Caco-2 (cell line): ENCODE measurements around the gene MRPL43. TPM values are rescaled to one million over a fixed set of nuclear protein-coding genes. Genes with fewer than 3 reads are reported as not detected.
A peak's percentile ranks its signal among the peaks of the same experiment; 100 is the strongest.

Experiments
- BruUV-seq: library from RNA; stranded (reverse); fragments of 400-500 nt; replicated peaks from 2 replicates; lab custom pipeline; 2021; lab: Mats Ljungman, UMichigan
- CTCF ChIA-PET: fragments of 300-600 bp; sonication (Branson Sonifier 250); formaldehyde crosslinking; loops from one replicate; lab custom pipeline; 2022; ENCODE audit warnings: antibody characterized with exemption; lab: Charles Lee
- POLR2A ChIA-PET: fragments of 300-600 bp; sonication (Branson Sonifier 250); formaldehyde crosslinking; loops from one replicate; lab custom pipeline; 2022; ENCODE audit warnings: antibody characterized with exemption; lab: Charles Lee
- DNase-seq, 2 experiments: peaks; one replicate each; pipeline versions ENCODE4 v3.0.0 to v3.0.0-alpha.2; 2020 to 2022
- H3K27me3 ChIP-seq: replicated peaks from 2 replicates; pipeline ENCODE4 v1.6.0; 2011; ENCODE audit warnings: low read length; ENCODE audit not compliant: control insufficient read depth, insufficient read depth
- H3K36me3 ChIP-seq: 2 replicates; pipeline ENCODE4 v1.5.1; 2011; ENCODE audit warnings: low read length; ENCODE audit not compliant: control insufficient read depth, insufficient read depth
- H3K4me1 ChIP-seq: fragments of 250-450 bp; sonication (Bioruptor Pico); 2 replicates; pipeline ENCODE4 v1.5.1; 2020; ENCODE audit warnings: mild to moderate bottlenecking
- H3K4me3 ChIP-seq: 2 replicates; pipeline ENCODE4 v1.5.1; 2011; ENCODE audit warnings: low read depth, mild to moderate bottlenecking, control low read depth, low read length
- H3K9me3 ChIP-seq: fragments of 250-450 bp; sonication (Bioruptor Pico); 2 replicates; pipeline ENCODE4 v1.5.1; 2020; ENCODE audit warnings: mild to moderate bottlenecking, moderate library complexity
- H3K27ac Mint-ChIP-seq: one replicate; pipeline ENCODE4 v1.8.0; 2022; ENCODE audit warnings: mixed read lengths; ENCODE audit not compliant: unreplicated experiment
- H3K27me3 Mint-ChIP-seq: one replicate; pipeline ENCODE4 v1.8.0; 2022; ENCODE audit warnings: mixed read lengths; ENCODE audit not compliant: insufficient read depth, unreplicated experiment
- H3K36me3 Mint-ChIP-seq: one replicate; pipeline ENCODE4 v1.8.0; 2022; ENCODE audit warnings: mild to moderate bottlenecking, mixed read lengths; ENCODE audit not compliant: insufficient read depth, unreplicated experiment
- H3K4me1 Mint-ChIP-seq: one replicate; pipeline ENCODE4 v1.8.0; 2022; ENCODE audit warnings: low read depth, mixed read lengths; ENCODE audit not compliant: unreplicated experiment
- H3K4me3 Mint-ChIP-seq: one replicate; pipeline ENCODE4 v1.8.0; 2022; ENCODE audit warnings: mild to moderate bottlenecking, moderate library complexity, mixed read lengths; ENCODE audit not compliant: unreplicated experiment
- H3K9me3 Mint-ChIP-seq: one replicate; pipeline ENCODE4 v1.8.0; 2022; ENCODE audit warnings: mixed read lengths; ENCODE audit not compliant: unreplicated experiment
- intact Hi-C: fragments of 100-400 bp; cut with micrococcal nuclease; formaldehyde crosslinking; loops from one replicate; pipeline ENCODE4 v1.10.0; 2022; ENCODE audit not compliant: unreplicated experiment
- total RNA-seq: library from RNA; stranded (reverse); gene quantifications from 2 replicates; pipeline ENCODE4 v1.2.3, GENCODE V29; 2022
- TF ChIP-seq, protein P1 (sequence below), 2 experiments: fragments of 200-600 bp in 1 of 2; IDR thresholded peaks; 1 replicate in 1 of 2; 2 replicates in 1 of 2; pipeline versions ENCODE4 v1.5.1 to v1.8.0; 2011 to 2022; ENCODE audit warnings: antibody characterized with exemption in 1 of 2, control low read depth in 1 of 2, inconsistent platforms in 1 of 2, low read depth in 1 of 2, low read length in 1 of 2, mild to moderate bottlenecking in 1 of 2, moderate library complexity in 1 of 2; ENCODE audit not compliant: insufficient read depth in 1 of 2, severe bottlenecking in 1 of 2, unreplicated experiment in 1 of 2

Gene MRPL43
- total RNA-seq, 1 experiment from 2014 or later, result 82.1 TPM

DNA sequence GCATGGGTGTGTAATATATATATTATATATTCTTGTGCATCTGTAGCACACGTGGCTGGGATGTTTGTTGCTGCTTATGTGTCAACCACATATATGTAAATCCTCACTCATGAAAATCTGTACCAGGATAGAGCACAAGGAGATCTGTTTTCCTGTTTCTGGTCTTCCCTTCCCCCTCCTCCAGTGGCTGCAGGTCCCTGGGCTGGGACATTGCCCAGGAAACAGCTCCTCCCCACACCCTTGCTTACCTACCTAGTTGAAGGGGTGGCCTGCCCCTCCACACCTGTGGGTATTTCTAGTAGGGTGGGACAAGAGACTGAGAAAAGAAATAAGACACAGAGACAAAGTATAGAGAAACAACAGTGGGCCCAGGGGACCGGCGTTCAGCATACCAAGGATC lies 46.0 kb upstream of the MRPL43 start:
- H3K27me3 Mint-ChIP-seq, result no peaks in the 10 kb centered on the region
- H3K4me1 Mint-ChIP-seq, result peaks cover 17% of the 10 kb centered on the region

DNA sequence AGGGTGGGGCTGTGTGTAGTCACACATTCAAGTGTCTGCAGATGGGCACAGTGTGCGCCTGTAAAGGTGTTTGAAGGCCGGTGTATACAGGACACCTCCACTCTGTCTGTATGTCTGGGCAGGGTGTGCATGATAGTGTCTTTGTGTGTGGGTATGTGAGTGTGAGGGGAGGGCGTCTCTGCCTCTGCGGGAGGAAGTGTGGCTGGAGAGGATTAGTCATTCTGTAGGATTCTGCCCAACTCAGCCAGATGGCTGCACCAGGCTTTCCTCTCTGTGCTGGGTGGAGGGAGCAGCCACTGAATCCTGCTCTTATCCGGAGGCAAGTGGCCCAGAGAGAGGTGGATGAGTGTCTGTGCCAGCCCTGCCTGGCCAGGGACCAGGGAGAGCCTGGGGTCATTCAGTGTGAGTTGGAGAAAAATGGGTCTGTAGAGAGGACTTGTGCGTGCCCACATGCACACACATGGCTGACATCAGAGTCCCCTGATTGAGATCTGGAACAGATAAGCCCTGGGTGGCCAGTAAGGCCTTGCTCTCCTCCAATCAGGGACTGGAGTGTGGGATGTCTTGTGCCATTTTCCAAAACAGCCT lies 45.4 kb upstream of the MRPL43 start:
- TF ChIP-seq, protein P1, sequence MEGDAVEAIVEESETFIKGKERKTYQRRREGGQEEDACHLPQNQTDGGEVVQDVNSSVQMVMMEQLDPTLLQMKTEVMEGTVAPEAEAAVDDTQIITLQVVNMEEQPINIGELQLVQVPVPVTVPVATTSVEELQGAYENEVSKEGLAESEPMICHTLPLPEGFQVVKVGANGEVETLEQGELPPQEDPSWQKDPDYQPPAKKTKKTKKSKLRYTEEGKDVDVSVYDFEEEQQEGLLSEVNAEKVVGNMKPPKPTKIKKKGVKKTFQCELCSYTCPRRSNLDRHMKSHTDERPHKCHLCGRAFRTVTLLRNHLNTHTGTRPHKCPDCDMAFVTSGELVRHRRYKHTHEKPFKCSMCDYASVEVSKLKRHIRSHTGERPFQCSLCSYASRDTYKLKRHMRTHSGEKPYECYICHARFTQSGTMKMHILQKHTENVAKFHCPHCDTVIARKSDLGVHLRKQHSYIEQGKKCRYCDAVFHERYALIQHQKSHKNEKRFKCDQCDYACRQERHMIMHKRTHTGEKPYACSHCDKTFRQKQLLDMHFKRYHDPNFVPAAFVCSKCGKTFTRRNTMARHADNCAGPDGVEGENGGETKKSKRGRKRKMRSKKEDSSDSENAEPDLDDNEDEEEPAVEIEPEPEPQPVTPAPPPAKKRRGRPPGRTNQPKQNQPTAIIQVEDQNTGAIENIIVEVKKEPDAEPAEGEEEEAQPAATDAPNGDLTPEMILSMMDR (IDR thresholded peaks at IDR 0.05; ENCODE audit: insufficient read depth in 1 of 2, low read depth in 1 of 2, low read length in 1 of 2, severe bottlenecking in 1 of 2, unreplicated experiment in 1 of 2), result no peak
- intact Hi-C loops, result loop anchor here (1.0 to 5.0 kb wide), 2 partner anchors 9 to 35 kb away; no protein-coding TSS in a partner anchor
- H3K4me3 Mint-ChIP-seq, result peak overlapping the region; percentile 80
- Histone ChIP-seq H3K36me3 (no peaks in the 10 kb centered on the region), H3K4me3 (peak overlapping the region; percentile 76), H3K4me1 (peaks cover 30% of the 10 kb centered on the region), H3K27me3 (no peaks in the 10 kb centered on the region), H3K9me3 (no peaks in the 10 kb centered on the region)
- no peaks in the 10 kb centered on the region for H3K27me3 Mint-ChIP-seq
- no peaks in the 10 kb centered on the region for H3K9me3 Mint-ChIP-seq
- H3K36me3 Mint-ChIP-seq, result peaks cover 16% of the 10 kb centered on the region
- BruUV-seq, result no TSS peak
- H3K4me1 Mint-ChIP-seq, result peaks cover 17% of the 10 kb centered on the region
- DNase-seq, result no peak
- ChIA-PET POLR2A (interaction anchor here (0.7 to 2.2 kb wide), 2 partner anchors 10 to 27 kb away, joined by 7 to 15 read pairs; no protein-coding TSS in a partner anchor), CTCF (interaction anchor here (0.6 to 2.8 kb wide), 8 partner anchors 14 to 160 kb away, joined by 3 to 23 read pairs (median 8); partner anchors contain the start of gene KAZALD1)
- peak overlapping the region; percentile 93 for H3K27ac Mint-ChIP-seq

More for the DNA sequence above, 46.0 kb upstream of the MRPL43 start:
- peak overlapping the region; percentile 93 for H3K27ac Mint-ChIP-seq
- TF ChIP-seq, protein P1 (IDR thresholded peaks at IDR 0.05; ENCODE audit: insufficient read depth in 1 of 2, low read depth in 1 of 2, low read length in 1 of 2, severe bottlenecking in 1 of 2, unreplicated experiment in 1 of 2), result no peak
- Histone ChIP-seq H3K9me3 (no peaks in the 10 kb centered on the region), H3K4me3 (peak overlapping the region; percentile 76), H3K27me3 (no peaks in the 10 kb centered on the region), H3K4me1 (peaks cover 30% of the 10 kb centered on the region), H3K36me3 (no peaks in the 10 kb centered on the region)
- no TSS peak for BruUV-seq
- POLR2A ChIA-PET, result no interaction called here
- CTCF ChIA-PET, result interaction anchor here (2.7 kb wide), 1 partner anchor 28 kb away, joined by 16 read pairs; the partner anchor contains the start of gene KAZALD1
- intact Hi-C loops, result loop anchor here (5.0 kb wide), 1 partner anchor 34 kb away; no protein-coding TSS in a partner anchor
- H3K9me3 Mint-ChIP-seq, result no peaks in the 10 kb centered on the region
- no peak for DNase-seq
- H3K36me3 Mint-ChIP-seq, result peaks cover 16% of the 10 kb centered on the region
- H3K4me3 Mint-ChIP-seq, result peak overlapping the region; percentile 80

DNA sequence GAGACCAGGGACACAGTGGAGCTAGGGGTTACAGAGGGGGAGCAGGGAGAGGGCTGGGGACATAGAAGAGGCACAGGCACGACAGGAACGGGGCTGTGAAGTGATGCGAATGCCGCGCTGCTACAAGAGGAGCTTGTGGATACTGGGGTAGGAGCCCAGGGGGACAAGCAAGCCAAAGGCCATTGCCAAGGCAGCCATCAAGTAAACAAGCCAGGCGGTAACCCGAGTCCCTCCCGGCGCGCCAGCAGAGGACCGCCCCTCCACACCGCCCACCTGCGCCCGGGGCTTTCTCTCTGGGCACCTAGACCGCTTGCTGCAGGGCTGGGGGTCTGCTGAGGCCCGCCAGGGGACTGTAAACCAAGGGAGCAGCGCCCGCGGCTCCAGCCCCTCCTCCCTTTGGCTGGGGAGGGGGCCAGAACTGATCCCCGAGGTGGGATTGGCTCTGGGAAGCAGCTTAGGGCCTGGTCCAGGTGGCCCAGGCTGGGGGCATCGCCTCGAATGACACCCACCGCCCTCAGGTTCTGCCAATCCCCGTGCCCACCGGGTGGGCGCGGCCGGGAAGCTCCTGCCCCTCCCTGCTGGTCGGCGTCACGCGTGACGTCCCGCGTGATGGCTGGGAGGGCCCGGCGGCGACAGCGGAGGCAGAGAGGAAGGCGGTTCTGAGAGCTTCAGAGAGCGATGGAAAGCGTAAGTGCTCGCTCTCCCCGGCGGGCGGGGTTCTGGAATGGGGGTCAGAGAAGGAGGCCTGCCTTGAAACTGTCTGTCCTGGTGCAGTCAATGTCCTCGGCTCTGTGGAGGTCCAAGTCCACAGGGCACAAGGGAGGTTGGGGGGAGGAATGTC lies 44.7 kb upstream of the MRPL43 start:
- peak; percentile 64 to 69 for DNase-seq
- POLR2A ChIA-PET, result interaction anchor here (0.6 to 2.2 kb wide), 5 partner anchors 9 to 61 kb away, joined by 5 to 15 read pairs (median 7); no protein-coding TSS in a partner anchor
- BruUV-seq, result no TSS peak
- no peaks in the 10 kb centered on the region for H3K27me3 ChIP-seq
- no peaks in the 10 kb centered on the region for H3K36me3 ChIP-seq
- CTCF ChIA-PET, result interaction anchor here (0.6 to 2.8 kb wide), 13 partner anchors 10 to 159 kb away, joined by 3 to 43 read pairs (median 9); partner anchors contain the start of gene KAZALD1
- no peaks in the 10 kb centered on the region for H3K9me3 ChIP-seq
- no peaks in the 10 kb centered on the region for H3K9me3 Mint-ChIP-seq
- TF ChIP-seq, protein P1 (IDR thresholded peaks at IDR 0.05; ENCODE audit: insufficient read depth in 1 of 2, low read depth in 1 of 2, low read length in 1 of 2, severe bottlenecking in 1 of 2, unreplicated experiment in 1 of 2), result no peak
- peaks cover 17% of the 10 kb centered on the region for H3K4me1 Mint-ChIP-seq
- H3K4me3 ChIP-seq, result peak overlapping the region; percentile 76
- peak overlapping the region; percentile 80 for H3K4me3 Mint-ChIP-seq
- intact Hi-C loops, result loop anchor here (1.0 to 5.0 kb wide), 2 partner anchors 9 to 35 kb away; no protein-coding TSS in a partner anchor
- peaks cover 16% of the 10 kb centered on the region for H3K36me3 Mint-ChIP-seq
- H3K27me3 Mint-ChIP-seq, result no peaks in the 10 kb centered on the region
- peak overlapping the region; percentile 93 for H3K27ac Mint-ChIP-seq
- peaks cover 30% of the 10 kb centered on the region for H3K4me1 ChIP-seq
